ENCODE data around the gene ZNF892.

DNA sequence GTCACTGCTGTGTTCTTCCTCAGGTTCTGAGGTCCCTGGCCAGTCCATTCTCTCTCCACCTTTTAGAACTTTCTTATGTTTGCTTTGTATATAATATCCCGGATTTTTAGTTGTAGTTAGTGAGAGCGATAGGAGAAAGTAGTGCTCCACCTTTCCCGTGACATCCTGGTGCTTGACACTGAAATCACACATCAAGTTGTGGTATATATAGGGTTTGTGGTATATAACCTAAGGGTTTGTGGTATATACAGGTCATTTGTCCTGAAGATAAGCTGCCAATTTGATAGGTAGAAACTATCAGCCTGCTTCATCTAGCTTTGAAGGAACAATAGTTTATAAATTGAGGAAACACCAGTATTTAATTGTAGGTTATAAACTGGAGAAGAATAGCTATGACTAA lies 13.1 kb downstream of the ZNF892 start:
- TF ChIP-seq EZH2 (IDR thresholded peaks at IDR 0.05; ENCODE audit: insufficient read depth, poor library complexity, severe bottlenecking) (no peak), EZH2phosphoT487 (IDR thresholded peaks at IDR 0.05; ENCODE audit: insufficient read depth, low read depth) (no peak)

All from GM23248 (cell line).